HG03045 (cell line): ENCODE data around the gene FAM181B.
"Not testable (repeated sequence)": the region's sequence is repeated elsewhere in the genome, so short reads cannot be mapped to it uniquely, and the experiment has no call there.

Experiments used
- ATAC-seq: cut with Tn5 transposase; IDR thresholded peaks from one replicate; pipeline ENCODE4 v1.9.1; 2021; ENCODE audit warnings: mild to moderate bottlenecking, moderate library complexity; ENCODE audit not compliant: unreplicated experiment

FAM181B gene

GRCh38 chr11:82732734-82733443 lies 775 bp downstream of the FAM181B start:
- ATAC-seq, result no peak

- ATAC-seq, result no peak
These were observed 1.3 kb downstream of the FAM181B start for GRCh38 chr11:82732348-82732733.

- no peak for ATAC-seq
These were observed 1.9 kb downstream of the FAM181B start for GRCh38 chr11:82731691-82732277.

GRCh38 chr11:82730754-82731153 lies 2.9 kb downstream of the FAM181B start:
- no peak for ATAC-seq

- no peak for ATAC-seq
These were observed 3.4 kb downstream of the FAM181B start for GRCh38 chr11:82730286-82730685.

GRCh38 chr11:82724026-82724425 lies 9.6 kb downstream of the FAM181B start:
- no peak for ATAC-seq

GRCh38 chr11:82722231-82722630 lies 11.4 kb downstream of the FAM181B start:
- ATAC-seq, result no peak

GRCh38 chr11:82720267-82721065 lies 13.2 kb downstream of the FAM181B start:
- ATAC-seq, result no peak

- no peak for ATAC-seq
These were observed 14.1 kb downstream of the FAM181B start for GRCh38 chr11:82719361-82720105.

- ATAC-seq, result no peak
These were observed 14.8 kb downstream of the FAM181B start for GRCh38 chr11:82718821-82719220.

- ATAC-seq, result no peak
These were observed 15.4 kb downstream of the FAM181B start for GRCh38 chr11:82718307-82718706.

GRCh38 chr11:82714346-82715174 lies 19.1 kb downstream of the FAM181B start:
- no peak for ATAC-seq

GRCh38 chr11:82711648-82712047 lies 22.0 kb downstream of the FAM181B start:
- ATAC-seq, result no peak

- ATAC-seq, result no peak
These were observed 29.9 kb downstream of the FAM181B start for GRCh38 chr11:82703796-82704195.

GRCh38 chr11:82703226-82703625 lies 30.4 kb downstream of the FAM181B start:
- ATAC-seq, result no peak

- ATAC-seq, result no peak
These were observed 31.7 kb downstream of the FAM181B start for GRCh38 chr11:82701847-82702520.

- ATAC-seq, result no peak
These were observed 34.9 kb downstream of the FAM181B start for GRCh38 chr11:82698576-82699352.

- ATAC-seq, result no peak
These were observed 40.7 kb downstream of the FAM181B start for GRCh38 chr11:82692981-82693380.

GRCh38 chr11:82689347-82689746 lies 44.3 kb downstream of the FAM181B start:
- not testable (repeated sequence) for ATAC-seq
